HL-60 (cell line): ENCODE data around the gene SPRED3.

Source experiments
- POLR2AphosphoS5 ChIP-seq: IDR thresholded peaks from 2 replicates; pipeline ENCODE4 v1.6.1; 2012; ENCODE audit warnings: low read depth
- TF ChIP-seq, protein P1 (sequence below): IDR thresholded peaks from one replicate; pipeline ENCODE4 v1.5.1; 2011; ENCODE audit warnings: low read length, control low read depth, inconsistent platforms; ENCODE audit not compliant: insufficient read depth

- TF ChIP-seq, protein P1, sequence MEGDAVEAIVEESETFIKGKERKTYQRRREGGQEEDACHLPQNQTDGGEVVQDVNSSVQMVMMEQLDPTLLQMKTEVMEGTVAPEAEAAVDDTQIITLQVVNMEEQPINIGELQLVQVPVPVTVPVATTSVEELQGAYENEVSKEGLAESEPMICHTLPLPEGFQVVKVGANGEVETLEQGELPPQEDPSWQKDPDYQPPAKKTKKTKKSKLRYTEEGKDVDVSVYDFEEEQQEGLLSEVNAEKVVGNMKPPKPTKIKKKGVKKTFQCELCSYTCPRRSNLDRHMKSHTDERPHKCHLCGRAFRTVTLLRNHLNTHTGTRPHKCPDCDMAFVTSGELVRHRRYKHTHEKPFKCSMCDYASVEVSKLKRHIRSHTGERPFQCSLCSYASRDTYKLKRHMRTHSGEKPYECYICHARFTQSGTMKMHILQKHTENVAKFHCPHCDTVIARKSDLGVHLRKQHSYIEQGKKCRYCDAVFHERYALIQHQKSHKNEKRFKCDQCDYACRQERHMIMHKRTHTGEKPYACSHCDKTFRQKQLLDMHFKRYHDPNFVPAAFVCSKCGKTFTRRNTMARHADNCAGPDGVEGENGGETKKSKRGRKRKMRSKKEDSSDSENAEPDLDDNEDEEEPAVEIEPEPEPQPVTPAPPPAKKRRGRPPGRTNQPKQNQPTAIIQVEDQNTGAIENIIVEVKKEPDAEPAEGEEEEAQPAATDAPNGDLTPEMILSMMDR = no peak
- TF ChIP-seq POLR2AphosphoS5 = no peak
Observed at GRCh38 chr19:38346837-38347236, 41.7 kb upstream of the SPRED3 start.
